IMR-90 (cell line): ENCODE measurements around the gene MAP2K2.

Experiments
- BHLHE40 ChIP-seq: fragments of 150-350 bp; IDR thresholded peaks from 2 replicates; pipeline ENCODE4 v1.6.1; 2016; ENCODE audit warnings: mild to moderate bottlenecking, low read depth, low read length
- TF ChIP-seq, protein P1 (sequence below): conservative IDR thresholded peaks from 2 replicates; pipeline ENCODE4 v1.5.1; 2012; ENCODE audit warnings: mild to moderate bottlenecking, low read depth, low read length, improper control_type of control experiment

DNA sequence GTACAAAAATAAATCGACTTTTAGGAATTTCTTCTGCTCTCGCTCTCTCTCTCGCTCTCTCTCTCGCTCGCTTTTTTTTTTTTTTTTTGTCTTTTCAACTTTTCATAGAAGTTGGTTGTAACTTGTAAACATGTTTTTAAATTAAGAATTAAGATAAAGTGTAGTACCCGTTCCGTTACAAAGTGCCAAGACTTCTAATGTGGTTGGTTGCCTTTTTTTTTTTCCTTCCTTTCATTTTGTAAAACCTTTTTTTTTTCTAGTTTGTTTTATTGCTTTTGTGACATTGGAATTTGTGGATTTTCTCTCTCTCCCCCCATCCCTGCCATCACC, 77.6 kb downstream of the MAP2K2 start:
- TF ChIP-seq, protein P1, sequence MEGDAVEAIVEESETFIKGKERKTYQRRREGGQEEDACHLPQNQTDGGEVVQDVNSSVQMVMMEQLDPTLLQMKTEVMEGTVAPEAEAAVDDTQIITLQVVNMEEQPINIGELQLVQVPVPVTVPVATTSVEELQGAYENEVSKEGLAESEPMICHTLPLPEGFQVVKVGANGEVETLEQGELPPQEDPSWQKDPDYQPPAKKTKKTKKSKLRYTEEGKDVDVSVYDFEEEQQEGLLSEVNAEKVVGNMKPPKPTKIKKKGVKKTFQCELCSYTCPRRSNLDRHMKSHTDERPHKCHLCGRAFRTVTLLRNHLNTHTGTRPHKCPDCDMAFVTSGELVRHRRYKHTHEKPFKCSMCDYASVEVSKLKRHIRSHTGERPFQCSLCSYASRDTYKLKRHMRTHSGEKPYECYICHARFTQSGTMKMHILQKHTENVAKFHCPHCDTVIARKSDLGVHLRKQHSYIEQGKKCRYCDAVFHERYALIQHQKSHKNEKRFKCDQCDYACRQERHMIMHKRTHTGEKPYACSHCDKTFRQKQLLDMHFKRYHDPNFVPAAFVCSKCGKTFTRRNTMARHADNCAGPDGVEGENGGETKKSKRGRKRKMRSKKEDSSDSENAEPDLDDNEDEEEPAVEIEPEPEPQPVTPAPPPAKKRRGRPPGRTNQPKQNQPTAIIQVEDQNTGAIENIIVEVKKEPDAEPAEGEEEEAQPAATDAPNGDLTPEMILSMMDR = no peak
- no peak for TF ChIP-seq BHLHE40
